ENCODE data around the gene SALL4.
"Not testable (repeated sequence)": the region's sequence is repeated elsewhere in the genome, so short reads cannot be mapped to it uniquely, and the experiment has no call there.

The SALL4 gene

GRCh38 chr20:51801122-51801822, 1.0 kb downstream of the SALL4 start:
- DNase-seq: no peak

- DNase-seq: no peak
Observed at GRCh38 chr20:51800872-51801121, 1.5 kb downstream of the SALL4 start.

- no peak for DNase-seq
Observed at GRCh38 chr20:51800060-51800871, 2.1 kb downstream of the SALL4 start.

GRCh38 chr20:51799401-51799860, 2.9 kb downstream of the SALL4 start:
- peak; percentile 8 for DNase-seq

- DNase-seq: no peak
Observed at GRCh38 chr20:51797357-51798025, 4.8 kb downstream of the SALL4 start.

- DNase-seq: no peak
Observed at GRCh38 chr20:51796340-51796739, 6.0 kb downstream of the SALL4 start.

GRCh38 chr20:51792960-51793359, 9.4 kb downstream of the SALL4 start:
- DNase-seq: no peak

- no peak for DNase-seq
Observed at GRCh38 chr20:51791626-51792025, 10.7 kb downstream of the SALL4 start.

GRCh38 chr20:51790256-51790655, 12.1 kb downstream of the SALL4 start:
- DNase-seq: no peak

- no peak for DNase-seq
Observed at GRCh38 chr20:51789434-51789833, 12.9 kb downstream of the SALL4 start.

- no peak for DNase-seq
Observed at GRCh38 chr20:51788822-51789221, 13.5 kb downstream of the SALL4 start.

- DNase-seq: no peak
Observed at GRCh38 chr20:51784299-51784698, 18.0 kb downstream of the SALL4 start.

GRCh38 chr20:51778229-51778759, 24.0 kb downstream of the SALL4 start:
- DNase-seq: not testable (repeated sequence)

- no peak for DNase-seq
Observed at GRCh38 chr20:51775241-51775640, 27.1 kb downstream of the SALL4 start.

GRCh38 chr20:51772236-51772635, 30.1 kb downstream of the SALL4 start:
- no peak for DNase-seq

GRCh38 chr20:51769976-51770615, 32.2 kb downstream of the SALL4 start:
- DNase-seq: no peak

GRCh38 chr20:51768759-51769517, 33.4 kb downstream of the SALL4 start:
- no peak for DNase-seq

- DNase-seq: no peak
Observed at GRCh38 chr20:51767867-51768758, 34.2 kb downstream of the SALL4 start, which contains the start of gene ATP9A. Gene ATP9A, minus strand, starts transcription at chr20:51768390. Its CDS starts 21 bp downstream, at chr20:51768369.

- peak; percentile 13 for DNase-seq
Observed at GRCh38 chr20:51766994-51767866, 35.1 kb downstream of the SALL4 start.

GRCh38 chr20:51765381-51765780, 36.9 kb downstream of the SALL4 start:
- not testable (repeated sequence) for DNase-seq
